HepG2 (cell line): Measurements from ENCODE around the gene TNNI2. TPM values are rescaled to one million over a fixed set of nuclear protein-coding genes. Genes with fewer than 3 reads are reported as not detected.

Experiments
- ATAC-seq: fragments of 200-7000 bp; cut with Tn5 transposase; 3 replicates; pipeline ENCODE4 v1.9.1; 2020; ENCODE audit warnings: mild to moderate bottlenecking, moderate library complexity
- BruUV-seq: library from RNA; stranded (reverse); fragments of 400-500 nt; replicated peaks from 2 replicates; lab custom pipeline; 2021; lab: Mats Ljungman, UMichigan
- CTCF ChIA-PET: fragments of 300-600 bp; formaldehyde crosslinking; extraction: SDS; loops from one replicate; lab custom pipeline; 2021; ENCODE audit warnings: low total read pairs, inconsistent platforms, low intra/inter-chr PET ratio; lab: Yijun Ruan, JAX
- POLR2A ChIA-PET: fragments of 350-600 bp; sonication (Branson Sonifier 250); formaldehyde crosslinking; loops from one replicate; lab custom pipeline; 2020; ENCODE audit warnings: antibody characterized with exemption, inconsistent platforms; lab: Yijun Ruan, JAX
- DNase-seq: peaks from one replicate; pipeline ENCODE4 v3.0.0-alpha.2; 2015; ENCODE audit warnings: low spot score
- FAIRE-seq: peaks from 3 replicates; lab custom pipeline; 2011; peaks lifted over from hg19 to GRCh38; lab: Jason Lieb, UNC
- H2AFZ ChIP-seq: one replicate; pipeline ENCODE4 v1.6.1; 2011; ENCODE audit warnings: low read length, inconsistent platforms
- H3K27ac ChIP-seq: fragments of 300-600 bp; 3 replicates; pipeline ENCODE4 v1.8.0; 2011; ENCODE audit warnings: mixed run types, mild to moderate bottlenecking, mixed read lengths, low read length, inconsistent platforms; ENCODE audit not compliant: insufficient read depth; ENCODE audit errors: extremely low read length
- H3K27me3 ChIP-seq, 2 experiments: fragments of 200-600 bp in 1 of 2; 2 replicates in 1 of 2; 3 replicates in 1 of 2; pipeline versions ENCODE4 v1.6.0 to v1.8.0; 2011; ENCODE audit warnings: low read length in 2 of 2, mild to moderate bottlenecking in 2 of 2, moderate library complexity in 2 of 2, inconsistent platforms in 1 of 2; ENCODE audit not compliant: insufficient read depth in 2 of 2, control insufficient read depth in 1 of 2
- H3K36me3 ChIP-seq, 2 experiments: fragments of 200-600 bp in 1 of 2; replicated peaks in 1 of 2; 2 replicates in 1 of 2; 3 replicates in 1 of 2; pipeline versions ENCODE4 v1.5.1 to v1.8.0; 2011; ENCODE audit warnings: low read length in 2 of 2, inconsistent platforms in 1 of 2; ENCODE audit not compliant: insufficient read depth in 2 of 2, control insufficient read depth in 1 of 2
- H3K4me1 ChIP-seq: 2 replicates; pipeline ENCODE4 v1.5.1; 2012; ENCODE audit warnings: low read length, inconsistent platforms; ENCODE audit not compliant: insufficient read depth
- H3K4me2 ChIP-seq: 2 replicates; pipeline ENCODE4 v1.6.0; 2011; ENCODE audit warnings: low read depth, low read length, inconsistent platforms
- H3K4me3 ChIP-seq, 3 experiments: fragments of 200-600 bp in 1 of 3; sonication (generic), shearing (Covaris generic) in 1 of 3; replicated peaks in 1 of 3; 2 replicates each; pipeline ENCODE4 v1.5.1; 2011 to 2016; ENCODE audit warnings: low read length in 3 of 3, inconsistent platforms in 2 of 3, low read depth in 2 of 3, mild to moderate bottlenecking in 2 of 3, control low read depth in 1 of 3, mixed read lengths in 1 of 3; ENCODE audit not compliant: insufficient read depth in 1 of 3
- H3K79me2 ChIP-seq: one replicate; pipeline ENCODE4 v1.6.1; 2011; ENCODE audit warnings: low read length, inconsistent platforms; ENCODE audit not compliant: insufficient read depth
- H3K9ac ChIP-seq: 2 replicates; pipeline ENCODE4 v1.6.0; 2011; ENCODE audit warnings: mild to moderate bottlenecking, low read depth, low read length, inconsistent platforms; ENCODE audit not compliant: insufficient read depth
- H3K9me3 ChIP-seq: 2 replicates; pipeline ENCODE4 v1.5.1; 2012; ENCODE audit warnings: mild to moderate bottlenecking, low read length
- H4K20me1 ChIP-seq: 2 replicates; pipeline ENCODE4 v1.6.0; 2011; ENCODE audit warnings: inconsistent platforms, mild to moderate bottlenecking, low read length, moderate library complexity; ENCODE audit not compliant: insufficient read depth
- CSRNP2 ChIP-seq: sonication (generic); formaldehyde crosslinking; conservative IDR thresholded peaks from 2 replicates; pipeline ENCODE4 v1.8.0; 2022; ENCODE audit warnings: low read depth, missing genetic modification reagents
- MXD3 ChIP-seq: IDR thresholded peaks from 2 replicates; pipeline ENCODE4 v1.6.1; 2016; ENCODE audit warnings: mild to moderate bottlenecking, missing biosample characterization, missing genetic modification reagents
- SOX6 ChIP-seq, 2 experiments: fragments of 450-650 bp in 1 of 2; sonication (generic) in 1 of 2; formaldehyde crosslinking in 1 of 2; IDR thresholded peaks; 2 replicates each; pipeline versions ENCODE4 v1.4.0 to v1.6.1; 2017 to 2020; ENCODE audit warnings: antibody characterized with exemption in 1 of 2, mild to moderate bottlenecking in 1 of 2, missing genetic modification reagents in 1 of 2
- ZNF354B ChIP-seq: sonication (generic); formaldehyde crosslinking; IDR thresholded peaks from 2 replicates; pipeline ENCODE4 v1.8.0; 2022; ENCODE audit warnings: mild to moderate bottlenecking, missing genetic modification reagents
- ZNF552 ChIP-seq: sonication (generic); formaldehyde crosslinking; IDR thresholded peaks from 2 replicates; pipeline ENCODE4 v1.9.0; 2022; ENCODE audit warnings: missing genetic modification reagents, mild to moderate bottlenecking, borderline replicate concordance
- ZNF75D ChIP-seq: sonication (generic); formaldehyde crosslinking; IDR thresholded peaks from 2 replicates; pipeline ENCODE4 v1.8.1; 2023; ENCODE audit warnings: missing genetic modification reagents, mild to moderate bottlenecking, borderline replicate concordance
- ZSCAN12 ChIP-seq: sonication (generic); formaldehyde crosslinking; IDR thresholded peaks from 2 replicates; pipeline ENCODE4 v1.9.0; 2021; ENCODE audit warnings: mild to moderate bottlenecking, missing genetic modification reagents
- WGBS: methylation state at CpG from one replicate; pipeline ENCODE4 v1.1.6; 2017; ENCODE audit warnings: low lambda C conversion rate; 5-methylcytosine and 5-hydroxymethylcytosine counted together
- in situ Hi-C: cut with HindIII; loops from 2 replicates; pipeline ENCODE4 v1.10.0; 2017; ENCODE audit warnings: low pct_unique_long_range_greater_than_20kb; ENCODE audit not compliant: extremely low pct_ligation_motif_present
- intact Hi-C: fragments of 100-400 bp; cut with micrococcal nuclease; formaldehyde crosslinking; loops from one replicate; pipeline ENCODE4 v1.10.0; 2022; ENCODE audit not compliant: unreplicated experiment
- polyA plus RNA-seq, 8 experiments: library from polyadenylated mRNA; depleted of rRNA in 3 of 8; stranded (reverse) in 7 of 8; unstranded in 1 of 8; fragments of >200 nt; fragmentation: Illumina TruSeq in 4 of 8; extraction: Trizol in 4 of 8; gene quantifications; 2 replicates each; pipeline versions ENCODE4 v1.2.1 to v1.2.3, GENCODE V29; 2011 to 2016; ENCODE audit warnings: low read depth in 4 of 8, missing spikeins in 1 of 8, mixed read lengths in 1 of 8; ENCODE audit not compliant: insufficient read depth in 1 of 8
- total RNA-seq, 5 experiments: library from RNA; depleted of rRNA; stranded (reverse); fragments of >200 nt; fragmentation: Illumina TruSeq; extraction: Trizol; gene quantifications; 2 replicates each; pipeline ENCODE4 v1.2.3, GENCODE V29; 2016; ENCODE audit warnings: low read depth in 1 of 5
- TF ChIP-seq, protein P1 (sequence below): sonication (generic); formaldehyde crosslinking; IDR thresholded peaks from 2 replicates; pipeline ENCODE4 v1.4.0; 2020; ENCODE audit warnings: missing genetic modification reagents, borderline replicate concordance
- TF ChIP-seq, protein P2 (sequence below): IDR thresholded peaks from 2 replicates; pipeline ENCODE4 v1.6.1; 2018; ENCODE audit warnings: missing genetic modification reagents, mild to moderate bottlenecking, missing compliant biosample characterization

Gene TNNI2
- total and polyA plus RNA-seq, 2 of the 13 experiments (the other 11 are each of a cell fraction or from before 2014, with no cell fraction given), result 7.2 to 12.0 TPM

GRCh38 chr11:1842149-1843097 is 3.6 kb downstream of the TNNI2 start (continued):
- TF ChIP-seq CSRNP2 (CRISPR knock-in tag), result no peak
- TF ChIP-seq ZNF552 (CRISPR knock-in tag), result peak; percentile 64; the same call in 1 of the 2 replicates
- no peak for TF ChIP-seq ZNF75D (CRISPR knock-in tag)
- TF ChIP-seq SOX6 (IDR thresholded peaks at IDR 0.05), result no peak
- TF ChIP-seq SOX6 (CRISPR knock-in tag; IDR thresholded peaks at IDR 0.05), result peak; percentile 81
- TF ChIP-seq ZSCAN12 (CRISPR knock-in tag), result no peak

- H3K4me3 ChIP-seq, result no peak overlapping the region
- H3K9me3 ChIP-seq, result no peaks in the 10 kb centered on the region
- no peaks in the 10 kb centered on the region for H3K79me2 ChIP-seq
- in situ Hi-C loops, result loop anchor here (5.0 kb wide), 1 partner anchor 309 kb away; no protein-coding TSS in a partner anchor
- 77% methylated on average over 3 of the region's 11 CpGs for WGBS
- H3K36me3 ChIP-seq, result no peaks in the 10 kb centered on the region
- DNase-seq (no peak), ATAC-seq (peak; percentile 7), FAIRE-seq (no peak)
- peaks cover 58% of the 10 kb centered on the region for H3K4me1 ChIP-seq
- H3K27me3 ChIP-seq, result peaks cover 10 to 54% of the 10 kb centered on the region in 2 experiments; a peak in 4 of 5 replicates
- CTCF ChIA-PET, result interaction anchor here (0.9 kb wide), 1 partner anchor 308 kb away, joined by 3 read pairs; no protein-coding TSS in a partner anchor
- BruUV-seq, result no TSS peak
- POLR2A ChIA-PET, result interaction anchor here (1.1 kb wide), 1 partner anchor 9 kb away, joined by 3 read pairs; no protein-coding TSS in a partner anchor
- no peak overlapping the region for H3K9ac ChIP-seq
- H3K4me2 ChIP-seq, result 0 out of 2 replicates have a peak overlapping the region, but pooled peaks have one; percentile 16
- no peak overlapping the region for H2AFZ ChIP-seq
- H4K20me1 ChIP-seq, result no peaks in the 10 kb centered on the region
- peak overlapping the region; percentile 54 for H3K27ac ChIP-seq
- intact Hi-C loops, result no loop called here
- TF ChIP-seq, protein P1, sequence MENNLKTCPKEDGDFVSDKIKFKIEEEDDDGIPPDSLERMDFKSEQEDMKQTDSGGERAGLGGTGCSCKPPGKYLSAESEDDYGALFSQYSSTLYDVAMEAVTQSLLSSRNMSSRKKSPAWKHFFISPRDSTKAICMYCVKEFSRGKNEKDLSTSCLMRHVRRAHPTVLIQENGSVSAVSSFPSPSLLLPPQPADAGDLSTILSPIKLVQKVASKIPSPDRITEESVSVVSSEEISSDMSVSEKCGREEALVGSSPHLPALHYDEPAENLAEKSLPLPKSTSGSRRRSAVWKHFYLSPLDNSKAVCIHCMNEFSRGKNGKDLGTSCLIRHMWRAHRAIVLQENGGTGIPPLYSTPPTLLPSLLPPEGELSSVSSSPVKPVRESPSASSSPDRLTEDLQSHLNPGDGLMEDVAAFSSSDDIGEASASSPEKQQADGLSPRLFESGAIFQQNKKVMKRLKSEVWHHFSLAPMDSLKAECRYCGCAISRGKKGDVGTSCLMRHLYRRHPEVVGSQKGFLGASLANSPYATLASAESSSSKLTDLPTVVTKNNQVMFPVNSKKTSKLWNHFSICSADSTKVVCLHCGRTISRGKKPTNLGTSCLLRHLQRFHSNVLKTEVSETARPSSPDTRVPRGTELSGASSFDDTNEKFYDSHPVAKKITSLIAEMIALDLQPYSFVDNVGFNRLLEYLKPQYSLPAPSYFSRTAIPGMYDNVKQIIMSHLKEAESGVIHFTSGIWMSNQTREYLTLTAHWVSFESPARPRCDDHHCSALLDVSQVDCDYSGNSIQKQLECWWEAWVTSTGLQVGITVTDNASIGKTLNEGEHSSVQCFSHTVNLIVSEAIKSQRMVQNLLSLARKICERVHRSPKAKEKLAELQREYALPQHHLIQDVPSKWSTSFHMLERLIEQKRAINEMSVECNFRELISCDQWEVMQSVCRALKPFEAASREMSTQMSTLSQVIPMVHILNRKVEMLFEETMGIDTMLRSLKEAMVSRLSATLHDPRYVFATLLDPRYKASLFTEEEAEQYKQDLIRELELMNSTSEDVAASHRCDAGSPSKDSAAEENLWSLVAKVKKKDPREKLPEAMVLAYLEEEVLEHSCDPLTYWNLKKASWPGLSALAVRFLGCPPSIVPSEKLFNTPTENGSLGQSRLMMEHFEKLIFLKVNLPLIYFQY, result no peak
- TF ChIP-seq MXD3 (CRISPR knock-in tag) (no peak), ZNF354B (no peak)
- TF ChIP-seq, protein P2, sequence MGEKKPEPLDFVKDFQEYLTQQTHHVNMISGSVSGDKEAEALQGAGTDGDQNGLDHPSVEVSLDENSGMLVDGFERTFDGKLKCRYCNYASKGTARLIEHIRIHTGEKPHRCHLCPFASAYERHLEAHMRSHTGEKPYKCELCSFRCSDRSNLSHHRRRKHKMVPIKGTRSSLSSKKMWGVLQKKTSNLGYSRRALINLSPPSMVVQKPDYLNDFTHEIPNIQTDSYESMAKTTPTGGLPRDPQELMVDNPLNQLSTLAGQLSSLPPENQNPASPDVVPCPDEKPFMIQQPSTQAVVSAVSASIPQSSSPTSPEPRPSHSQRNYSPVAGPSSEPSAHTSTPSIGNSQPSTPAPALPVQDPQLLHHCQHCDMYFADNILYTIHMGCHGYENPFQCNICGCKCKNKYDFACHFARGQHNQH (CRISPR knock-in tag), result no peak
Measured at GRCh38 chr11:1843098-1843473, 4.3 kb downstream of the TNNI2 start.
